ENCODE data around the gene ZDHHC14.

GRCh38 chr6:157596461-157596860 is 215.5 kb downstream of the ZDHHC14 start:
- TF ChIP-seq CTCF (IDR thresholded peaks at IDR 0.05) (no peak), POLR2A (IDR thresholded peaks at IDR 0.05) (no peak)

Data from ovary (tissue), 3 donors.